RWPE2 (cell line): Measurements from ENCODE around the gene WIZ.

Experiments
- ATAC-seq: fragments of 200-7000 bp; cut with Tn5 transposase; 3 replicates; pipeline ENCODE4 v1.9.1; 2021; ENCODE audit warnings: low read depth
- DNase-seq: peaks from one replicate; pipeline ENCODE4 v3.0.0-alpha.2; 2020; ENCODE audit warnings: low spot score
- H3K27ac ChIP-seq: fragments of 450-650 bp; 2 replicates; pipeline ENCODE4 v1.5.1; 2017; ENCODE audit warnings: mild to moderate bottlenecking; ENCODE audit not compliant: poor library complexity, severe bottlenecking
- H3K27me3 ChIP-seq: fragments of 250-450 bp; sonication (Bioruptor Pico); 2 replicates; pipeline ENCODE4 v1.5.1; 2021; ENCODE audit warnings: mild to moderate bottlenecking, moderate library complexity; ENCODE audit not compliant: insufficient read depth, poor library complexity, severe bottlenecking
- H3K36me3 ChIP-seq: fragments of 250-450 bp; sonication (Bioruptor Pico); 2 replicates; pipeline ENCODE4 v1.5.1; 2020; ENCODE audit warnings: low read depth, mild to moderate bottlenecking, moderate library complexity
- H3K4me1 ChIP-seq: fragments of 250-450 bp; sonication (Bioruptor Pico); 2 replicates; pipeline ENCODE4 v1.5.1; 2021; ENCODE audit warnings: mild to moderate bottlenecking, moderate library complexity; ENCODE audit not compliant: insufficient read depth, poor library complexity, severe bottlenecking
- H3K4me3 ChIP-seq: fragments of 250-450 bp; sonication (Bioruptor Pico); 2 replicates; pipeline ENCODE4 v1.5.1; 2021; ENCODE audit warnings: mild to moderate bottlenecking, moderate library complexity; ENCODE audit not compliant: severe bottlenecking
- H3K9me3 ChIP-seq: fragments of 250-450 bp; sonication (Bioruptor Pico); 2 replicates; pipeline ENCODE4 v1.5.1; 2021; ENCODE audit warnings: mild to moderate bottlenecking, moderate library complexity; ENCODE audit not compliant: severe bottlenecking
- CTCF ChIP-seq: fragments of 450-650 bp; IDR thresholded peaks from one replicate; pipeline ENCODE4 v1.5.1; 2017; ENCODE audit warnings: mild to moderate bottlenecking, moderate library complexity; ENCODE audit not compliant: poor library complexity, severe bottlenecking

The WIZ gene

GRCh38 chr19:15423130-15423529, 26.6 kb downstream of the WIZ start:
- H3K36me3 ChIP-seq: peaks cover 47% of the 10 kb centered on the region
- no peak overlapping the region for H3K4me3 ChIP-seq
- peaks cover 4% of the 10 kb centered on the region for H3K9me3 ChIP-seq
- DNase-seq (no peak), ATAC-seq (no peak)
- H3K4me1 ChIP-seq: no peaks in the 10 kb centered on the region
- no peak overlapping the region for H3K27ac ChIP-seq
- no peak for TF ChIP-seq CTCF
- H3K27me3 ChIP-seq: no peaks in the 10 kb centered on the region

- H3K27ac ChIP-seq: no peak overlapping the region
- DNase-seq: peak; percentile 47
- H3K27me3 ChIP-seq: no peaks in the 10 kb centered on the region
- no peaks in the 10 kb centered on the region for H3K4me1 ChIP-seq
- TF ChIP-seq CTCF: no peak
- H3K36me3 ChIP-seq: peaks cover 40% of the 10 kb centered on the region
- H3K4me3 ChIP-seq: no peak overlapping the region
- no peak for ATAC-seq
- peaks cover 4% of the 10 kb centered on the region for H3K9me3 ChIP-seq
Observed at GRCh38 chr19:15422296-15423075, 27.3 kb downstream of the WIZ start.

GRCh38 chr19:15421721-15422260, 28.0 kb downstream of the WIZ start:
- peaks cover 37% of the 10 kb centered on the region for H3K36me3 ChIP-seq
- no peaks in the 10 kb centered on the region for H3K4me1 ChIP-seq
- no peak for DNase-seq
- H3K4me3 ChIP-seq: no peak overlapping the region
- no peak overlapping the region for H3K27ac ChIP-seq
- H3K9me3 ChIP-seq: peaks cover 4% of the 10 kb centered on the region
- no peaks in the 10 kb centered on the region for H3K27me3 ChIP-seq
- no peak for ATAC-seq
- TF ChIP-seq CTCF: no peak

- ATAC-seq (no peak), DNase-seq (no peak)
- H3K36me3 ChIP-seq: peaks cover 36% of the 10 kb centered on the region
- TF ChIP-seq CTCF: no peak
- H3K9me3 ChIP-seq: peaks cover 4% of the 10 kb centered on the region
- no peaks in the 10 kb centered on the region for H3K27me3 ChIP-seq
- H3K4me3 ChIP-seq: no peak overlapping the region
- H3K4me1 ChIP-seq: no peaks in the 10 kb centered on the region
- no peak overlapping the region for H3K27ac ChIP-seq
Observed at GRCh38 chr19:15421136-15421695, 28.5 kb downstream of the WIZ start.
